8988T (cell line): ENCODE data around the gene PDCD11.
A peak's percentile ranks its signal among the peaks of the same experiment; 100 is the strongest.
"Not testable (repeated sequence)": the region's sequence is repeated elsewhere in the genome, so short reads cannot be mapped to it uniquely, and the experiment has no call there.

Experiments
- DNase-seq: peaks from one replicate; pipeline ENCODE4 v3.0.0; 2011

Gene PDCD11

GRCh38 chr10:103396067-103396788 lies at the start of gene PDCD11, which contains the start of gene ATP5MK:
PDCD11 (plus strand) TSS chr10:103396626; CDS start chr10:103398427, 1,801 bp downstream.
ATP5MK (minus strand) TSS chr10:103396475; CDS start chr10:103392457, 4,018 bp downstream.
- peak; percentile 64 for DNase-seq

GRCh38 chr10:103350175-103350516 lies 46.3 kb upstream of the PDCD11 start:
- no peak for DNase-seq

GRCh38 chr10:103350517-103351260 lies 45.7 kb upstream of the PDCD11 start, which contains the start of gene PCGF6:
PCGF6 (minus strand) TSS chr10:103351140; CDS start chr10:103351066, 74 bp downstream.
- DNase-seq: peak; percentile 93

- DNase-seq: no peak
Observed at GRCh38 chr10:103353281-103353680, 43.1 kb upstream of the PDCD11 start.

- not testable (repeated sequence) for DNase-seq
Observed at GRCh38 chr10:103354567-103354966, 41.9 kb upstream of the PDCD11 start.

- no peak for DNase-seq
Observed at GRCh38 chr10:103355906-103356599, 40.4 kb upstream of the PDCD11 start.

- not testable (repeated sequence) for DNase-seq
Observed at GRCh38 chr10:103359493-103359892, 36.9 kb upstream of the PDCD11 start.

GRCh38 chr10:103360791-103361190 lies 35.6 kb upstream of the PDCD11 start:
- DNase-seq: not testable (repeated sequence)

GRCh38 chr10:103367379-103367781 lies 29.0 kb upstream of the PDCD11 start:
- DNase-seq: no peak

- peak; percentile 71 for DNase-seq
Observed at GRCh38 chr10:103367782-103368518, 28.5 kb upstream of the PDCD11 start, which contains the start of gene TAF5. TAF5 (plus strand) TSS chr10:103367976; CDS start chr10:103367990, 14 bp downstream.

- no peak for DNase-seq
Observed at GRCh38 chr10:103373544-103373943, 22.9 kb upstream of the PDCD11 start.

- no peak for DNase-seq
Observed at GRCh38 chr10:103374263-103374662, 22.2 kb upstream of the PDCD11 start.

GRCh38 chr10:103382769-103383168 lies 13.7 kb upstream of the PDCD11 start:
- no peak for DNase-seq

GRCh38 chr10:103394180-103394579 lies 2.2 kb upstream of the PDCD11 start:
- no peak for DNase-seq

GRCh38 chr10:103395754-103396066 lies 716 bp upstream of the PDCD11 start:
- no peak for DNase-seq

GRCh38 chr10:103396789-103397087 lies 312 bp downstream of the PDCD11 start:
- DNase-seq: no peak

- DNase-seq: no peak
Observed at GRCh38 chr10:103397191-103397825, 882 bp downstream of the PDCD11 start.

- DNase-seq: no peak
Observed at GRCh38 chr10:103413564-103413963, 17.1 kb downstream of the PDCD11 start.

GRCh38 chr10:103415581-103415980 lies 19.2 kb downstream of the PDCD11 start:
- DNase-seq: no peak

- DNase-seq: no peak
Observed at GRCh38 chr10:103416436-103417147, 20.2 kb downstream of the PDCD11 start.

GRCh38 chr10:103417148-103417469 lies 20.7 kb downstream of the PDCD11 start:
- DNase-seq: not testable (repeated sequence)

- no peak for DNase-seq
Observed at GRCh38 chr10:103417601-103418000, 21.2 kb downstream of the PDCD11 start.
